Smooth muscle cell of the umbilical artery (primary cell): Measurements from ENCODE around the gene PAQR7. TPM values are rescaled to one million over a fixed set of nuclear protein-coding genes. Genes with fewer than 3 reads are reported as not detected.

Source experiments
- total RNA-seq: library from RNA; depleted of rRNA; stranded (reverse); fragments of >200 nt; gene quantifications from 2 replicates; pipeline ENCODE4 v1.2.3, GENCODE V29; 2014

PAQR7 gene
- 7.4 and 9.0 TPM in 2 replicates for total RNA-seq

GRCh38 chr1:25875154-25875855 is at the start of gene PAQR7:
Gene PAQR7, minus strand, starts transcription at chr1:25875708. Its CDS starts 11,869 bp downstream, at chr1:25863839.

GRCh38 chr1:25905680-25906643 is 30.5 kb upstream of the PAQR7 start, which contains the start of gene STMN1:
Gene STMN1, minus strand, starts transcription at chr1:25906419. Its CDS starts 1,743 bp downstream, at chr1:25904676.

DNA sequence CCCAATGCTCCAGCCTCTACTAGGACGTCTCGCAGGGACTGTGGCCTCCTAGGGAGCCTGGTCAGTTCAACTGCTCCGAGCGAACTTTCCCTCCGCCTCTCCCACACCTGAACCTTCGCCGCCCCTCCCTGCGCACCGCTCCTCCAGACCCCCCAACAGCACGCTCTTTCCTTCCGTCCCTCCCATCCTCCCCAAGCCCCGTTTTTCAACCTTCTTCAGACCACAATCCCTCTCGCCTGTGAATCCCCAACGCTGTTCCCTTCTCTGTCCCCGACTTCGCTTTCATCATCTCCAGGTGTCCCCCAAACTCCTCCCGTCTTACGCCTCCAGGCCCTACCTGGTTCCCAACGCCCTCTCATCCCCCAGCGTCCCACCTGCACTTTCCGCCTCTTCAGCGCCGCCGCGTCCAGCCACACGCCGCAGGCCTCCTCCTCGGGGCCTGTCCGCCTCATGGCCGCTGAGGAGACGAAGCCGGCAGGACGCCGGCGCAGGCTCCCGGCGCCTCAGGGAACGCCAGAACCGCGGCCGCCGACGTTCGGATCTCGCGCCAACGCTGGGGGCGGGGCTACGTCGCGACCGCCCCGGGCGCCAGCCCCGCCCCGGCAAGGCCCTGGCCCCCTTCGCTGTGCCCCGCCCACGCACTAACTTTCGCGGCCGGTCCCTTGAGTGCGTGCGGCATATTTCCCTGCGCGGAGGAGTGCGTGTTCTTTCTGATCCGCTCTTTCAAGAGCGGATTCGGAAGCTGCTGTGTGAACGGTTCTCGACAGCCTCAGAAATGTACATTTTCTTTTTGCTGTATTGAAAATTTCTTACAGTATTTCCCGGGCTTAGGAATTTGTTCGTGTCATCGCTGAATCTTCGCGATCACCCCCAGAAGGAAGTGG is 16.4 kb downstream of the PAQR7 start, which contains the start of gene AUNIP:
AUNIP (minus strand) TSS at position 552 of the 884 bp plus-strand sequence; CDS start at position 452, 100 bp downstream.

GRCh38 chr1:25819491-25820246 is 55.8 kb downstream of the PAQR7 start, which contains the start of gene MTFR1L:
Gene MTFR1L, plus strand, starts transcription at chr1:25819954. Its CDS starts 3,151 bp downstream, at chr1:25823105.

Other genes with a start within 250 kb of the PAQR7 start
- gene SELENON, start 75.5 kb downstream of the PAQR7 start, total RNA-seq, result 26.7 and 74.0 TPM in 2 replicates
- gene MTFR1L, start 55.8 kb downstream of the PAQR7 start, total RNA-seq, result 37.1 and 41.7 TPM in 2 replicates
- gene AUNIP, start 16.3 kb downstream of the PAQR7 start, total RNA-seq, result 0.30 and 1.8 TPM in 2 replicates
- gene STMN1, start 30.7 kb upstream of the PAQR7 start, total RNA-seq, result 11.6 and 78.8 TPM in 2 replicates
- gene PAFAH2, start 122.4 kb upstream of the PAQR7 start, total RNA-seq, result 8.3 and 11.7 TPM in 2 replicates
- gene EXTL1, start 146.1 kb upstream of the PAQR7 start, total RNA-seq, result 0.30 and 1.4 TPM in 2 replicates
- not detected in 2 replicates for gene SLC30A2, start 170.4 kb upstream of the PAQR7 start, total RNA-seq
- gene TRIM63, start 191.9 kb upstream of the PAQR7 start, total RNA-seq, result not detected in 2 replicates
- gene PDIK1L, start 236.1 kb upstream of the PAQR7 start, total RNA-seq, result 3.6 and 4.8 TPM in 2 replicates